NAMALWA (cell line): ENCODE data around the gene SRC.
"Not testable (repeated sequence)": the region's sequence is repeated elsewhere in the genome, so short reads cannot be mapped to it uniquely, and the experiment has no call there.

ENCODE experiments used
- DNase-seq: peaks from one replicate; pipeline ENCODE4 v3.0.0-alpha.2; 2015; ENCODE audit warnings: low spot score

Gene SRC

DNA sequence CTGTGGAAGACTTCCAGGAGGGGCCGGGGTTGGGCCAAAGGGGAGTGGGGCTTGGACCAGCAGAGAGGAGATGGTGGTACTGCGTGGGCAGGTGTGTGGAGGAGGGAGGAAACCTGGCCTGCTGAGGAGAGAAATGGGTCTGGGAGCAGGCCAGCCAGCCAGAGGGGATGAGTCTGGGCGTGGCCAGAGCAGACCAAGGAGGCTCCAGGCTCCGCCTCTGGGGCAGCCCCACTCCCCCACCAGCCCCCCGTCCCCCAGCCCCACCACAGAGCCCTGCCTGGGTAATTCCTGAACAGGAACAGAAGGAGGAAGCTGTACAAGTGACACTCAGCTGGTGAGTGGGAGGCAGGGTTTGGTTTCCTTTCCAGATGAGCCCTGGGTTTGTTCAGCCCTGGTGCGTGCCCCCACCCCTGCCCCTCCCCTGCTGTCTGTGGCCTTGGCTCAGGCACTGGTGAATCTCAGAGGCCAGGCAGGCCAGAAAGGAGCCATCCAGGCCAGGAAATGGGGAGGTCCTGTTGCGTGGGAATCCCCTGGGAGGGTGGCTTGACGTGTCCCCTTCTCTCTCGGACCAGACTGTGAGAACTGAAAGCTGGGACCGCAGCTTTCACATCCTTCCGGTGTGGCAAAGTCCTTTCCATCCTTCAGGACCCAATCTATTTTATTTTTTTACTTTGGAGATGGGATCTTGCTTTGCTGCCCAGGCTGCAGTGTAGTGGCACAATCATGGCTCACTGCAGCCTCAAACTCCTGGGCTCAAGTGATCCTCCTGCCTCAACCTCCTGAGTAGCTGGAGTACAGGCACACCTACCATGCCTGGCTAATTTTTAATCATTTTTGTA is 9.4 kb upstream of the SRC start:
- DNase-seq = peak; percentile 25

DNA sequence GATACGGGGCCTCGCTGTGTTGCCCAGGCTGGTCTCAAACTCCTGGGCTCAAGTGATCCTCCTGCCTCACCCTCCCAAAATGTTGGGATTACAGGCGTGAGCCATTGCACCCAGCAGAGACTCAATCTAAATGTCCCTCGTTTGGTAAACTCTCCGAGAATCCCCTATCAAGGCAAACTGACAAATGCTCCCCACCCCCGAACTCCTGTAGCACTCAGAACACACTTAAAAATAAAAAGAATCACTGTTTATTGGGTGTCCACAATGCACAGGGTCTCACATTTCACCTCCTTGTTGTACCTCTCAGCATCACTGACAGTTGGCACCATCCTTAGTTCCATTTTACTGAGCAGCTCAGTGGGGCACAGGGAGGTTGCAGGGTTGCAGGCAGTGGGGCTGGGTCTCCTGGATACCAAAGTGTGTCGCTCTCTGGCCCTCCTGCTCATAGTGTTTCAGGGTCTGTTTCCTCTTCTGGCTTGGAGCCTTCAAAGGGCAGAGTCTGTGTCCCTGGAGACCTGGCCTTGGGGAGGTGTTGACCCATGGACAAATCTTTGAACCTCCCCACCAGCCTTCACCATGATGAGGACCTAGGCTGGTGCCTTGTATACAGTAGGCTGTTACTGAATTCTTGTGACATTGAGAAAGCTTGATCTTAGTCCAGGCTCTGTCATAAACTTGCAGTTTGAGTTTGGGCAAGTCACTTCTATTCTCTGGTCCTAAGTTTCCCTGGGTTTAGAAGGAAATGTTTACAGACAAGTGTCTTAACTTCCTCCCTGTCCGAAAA is 8.5 kb upstream of the SRC start:
- peak; percentile 28 for DNase-seq

DNA sequence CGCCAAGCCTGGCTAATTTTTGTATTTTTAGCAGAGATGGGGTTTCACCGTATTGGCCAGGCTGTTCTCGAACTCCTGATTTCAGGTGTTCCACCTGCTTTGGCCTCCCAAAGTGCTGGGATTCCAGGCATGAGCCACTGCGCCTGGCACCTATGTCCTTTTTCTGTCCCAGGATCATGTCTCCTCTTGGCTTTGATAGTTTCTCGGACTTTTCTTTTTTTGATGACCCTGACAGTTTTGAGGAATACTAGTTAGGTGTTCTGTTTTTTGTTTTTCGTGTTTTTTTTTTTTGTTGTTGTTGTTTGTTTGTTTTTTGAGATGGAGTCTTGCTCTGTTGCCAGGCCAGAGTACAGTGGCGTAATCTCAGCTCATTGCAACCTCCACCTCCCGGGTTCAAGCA is 7.6 kb upstream of the SRC start:
- not testable (repeated sequence) for DNase-seq

DNA sequence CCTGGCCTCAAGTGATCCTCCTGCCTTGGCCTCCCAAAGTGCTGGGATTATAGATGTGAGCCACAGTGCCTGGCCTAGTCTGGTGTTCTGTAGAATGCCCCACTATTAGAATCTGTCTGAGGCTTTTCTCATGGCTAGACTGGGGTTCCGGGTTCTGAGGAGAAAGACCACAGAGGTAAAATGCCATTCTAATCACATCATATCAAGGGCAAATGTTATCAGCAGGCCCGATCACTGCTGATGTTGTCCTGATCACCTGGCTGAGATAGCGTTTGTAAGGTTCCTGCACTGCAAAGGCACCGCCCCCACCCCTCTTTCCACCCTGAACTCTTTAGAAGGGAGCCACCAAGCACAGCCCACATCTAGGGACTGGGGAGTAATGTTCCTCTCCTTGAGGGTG is 6.7 kb upstream of the SRC start:
- no peak for DNase-seq

DNA sequence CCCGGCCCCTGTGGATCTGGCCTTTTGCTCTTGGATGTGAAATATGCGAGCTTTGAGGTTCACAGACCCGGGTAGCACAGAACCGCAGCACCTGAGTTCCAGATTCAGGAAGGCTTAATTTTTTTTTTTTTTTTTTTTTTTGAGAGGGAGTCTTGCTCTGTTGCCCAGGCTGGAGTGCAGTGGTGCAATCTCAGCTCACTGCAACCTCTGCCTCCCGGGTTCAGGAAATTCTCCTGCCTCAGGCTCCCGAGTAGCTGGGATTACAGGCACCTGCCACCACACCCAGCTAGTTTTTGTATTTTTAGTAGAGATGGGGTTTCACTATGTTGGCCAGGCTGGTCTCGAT is 6.2 kb upstream of the SRC start:
- not testable (repeated sequence) for DNase-seq

DNA sequence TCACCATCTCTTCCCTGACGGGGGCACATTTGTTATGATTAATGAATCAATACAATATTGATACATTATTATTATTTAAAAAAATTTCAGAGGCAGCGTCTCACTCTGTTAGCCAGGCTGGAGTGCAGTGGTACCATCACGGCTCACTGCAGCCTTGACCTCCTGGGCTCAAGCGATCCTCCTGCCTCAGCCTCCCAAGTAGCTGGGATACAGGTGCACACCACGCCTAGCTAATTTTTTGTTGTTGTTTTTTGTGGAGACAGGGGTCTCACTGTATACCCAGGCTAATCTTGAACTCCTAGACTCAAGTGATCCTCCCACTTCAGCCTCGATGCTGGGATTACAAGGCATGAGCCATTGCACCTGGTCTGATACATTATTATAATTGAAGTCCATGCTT is 4.9 kb upstream of the SRC start:
- DNase-seq = no peak

DNA sequence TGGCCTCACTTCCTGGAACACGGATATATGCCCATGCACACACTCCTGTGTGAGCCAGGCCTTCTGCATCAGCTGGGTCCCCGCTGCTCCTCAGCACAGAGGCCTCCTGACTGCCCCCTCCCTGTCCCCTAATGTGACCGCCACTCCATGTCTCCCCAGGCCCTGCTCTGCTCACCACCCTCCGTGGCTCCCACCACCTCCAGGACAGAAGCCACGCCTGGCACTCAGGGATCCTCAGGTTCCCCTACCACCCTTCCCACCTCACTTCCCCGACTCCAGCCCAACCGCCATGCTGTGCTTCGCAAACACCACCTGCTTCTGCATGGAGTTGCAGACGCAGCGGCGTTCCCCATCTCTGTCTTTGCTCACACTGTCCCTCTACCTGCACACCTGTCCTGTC is 4.3 kb upstream of the SRC start:
- no peak for DNase-seq

DNA sequence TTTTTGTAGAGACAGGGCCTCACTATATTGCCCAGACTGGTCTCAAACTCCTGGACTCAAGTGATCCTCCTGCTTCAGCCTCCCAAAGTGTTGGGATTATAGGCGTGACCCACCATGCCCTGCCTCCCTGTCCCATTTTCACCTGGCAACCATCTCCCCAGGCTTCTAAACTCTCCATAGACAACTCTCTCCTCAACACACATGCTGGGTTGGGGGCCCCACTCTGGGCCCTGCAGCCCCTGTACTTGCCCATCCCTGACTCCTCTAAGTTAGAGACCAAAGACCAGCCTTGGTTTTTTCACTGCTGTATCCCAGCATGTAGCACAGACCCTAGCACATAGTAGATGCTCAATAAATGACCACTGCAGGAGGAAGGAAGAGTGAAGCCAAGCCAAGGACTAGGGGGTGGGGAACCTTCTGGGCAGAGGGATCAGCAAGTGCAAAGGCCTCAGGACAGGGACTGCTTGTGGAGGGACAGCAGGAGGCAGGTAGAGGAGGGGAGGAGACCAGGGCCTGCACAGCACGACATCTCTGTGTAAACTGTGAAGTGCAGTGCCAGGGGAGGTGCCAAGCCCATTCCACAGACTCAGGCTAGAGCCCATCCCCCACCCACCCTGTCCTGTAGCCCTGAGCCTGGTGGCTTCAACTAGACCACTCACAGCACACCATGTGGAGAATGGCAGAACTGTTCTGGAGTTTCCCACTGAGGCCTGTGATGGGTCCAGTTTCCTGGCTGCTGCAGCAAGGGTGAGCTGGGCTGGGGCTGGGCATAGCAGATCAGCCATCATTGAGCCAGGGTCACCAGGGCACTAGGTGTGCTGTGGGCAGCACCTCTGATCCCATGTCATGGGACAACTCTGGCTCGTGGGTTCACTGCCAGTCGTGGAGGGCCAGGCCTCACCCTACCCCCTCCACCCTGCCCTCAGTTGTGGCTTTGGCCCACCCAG is 3.4 kb upstream of the SRC start:
- peak; percentile 21 for DNase-seq

DNA sequence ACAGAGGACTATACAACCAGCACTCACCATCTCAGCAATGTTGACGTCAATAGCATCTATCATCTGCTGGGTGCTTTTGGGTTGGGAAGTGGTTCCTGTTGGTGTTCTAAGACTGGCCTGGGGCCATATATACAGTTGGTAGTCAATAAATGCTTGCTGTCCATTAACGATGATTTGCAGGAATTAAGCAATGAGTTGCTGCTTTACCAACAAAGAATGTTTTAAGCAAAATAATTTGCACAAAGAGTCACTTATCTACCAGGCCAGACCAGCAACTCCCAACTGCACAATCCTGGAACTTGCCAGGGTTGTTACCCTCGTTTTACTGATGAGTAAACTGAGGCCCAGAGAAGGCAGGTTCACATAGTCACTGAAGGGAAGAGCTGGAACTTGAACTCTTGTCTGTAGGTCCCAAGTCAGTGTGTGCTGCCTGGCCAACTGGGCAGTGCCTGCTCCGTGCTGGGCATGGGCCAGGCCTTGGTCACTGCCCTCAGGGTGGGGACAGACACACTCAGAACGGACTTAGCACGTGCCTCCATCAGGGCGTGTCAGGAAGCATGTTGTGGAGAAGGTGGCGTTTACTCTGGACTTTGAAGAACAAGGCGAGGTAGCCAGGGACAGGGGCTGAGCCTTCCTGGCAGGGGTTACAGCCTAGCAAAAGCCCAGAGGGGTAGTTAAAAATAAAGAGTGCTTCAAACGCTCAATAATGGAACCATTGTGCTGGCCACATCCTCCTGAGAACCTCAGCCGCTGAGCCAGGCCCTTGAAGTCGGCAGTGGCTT is 2.5 kb upstream of the SRC start:
- DNase-seq = no peak

DNA sequence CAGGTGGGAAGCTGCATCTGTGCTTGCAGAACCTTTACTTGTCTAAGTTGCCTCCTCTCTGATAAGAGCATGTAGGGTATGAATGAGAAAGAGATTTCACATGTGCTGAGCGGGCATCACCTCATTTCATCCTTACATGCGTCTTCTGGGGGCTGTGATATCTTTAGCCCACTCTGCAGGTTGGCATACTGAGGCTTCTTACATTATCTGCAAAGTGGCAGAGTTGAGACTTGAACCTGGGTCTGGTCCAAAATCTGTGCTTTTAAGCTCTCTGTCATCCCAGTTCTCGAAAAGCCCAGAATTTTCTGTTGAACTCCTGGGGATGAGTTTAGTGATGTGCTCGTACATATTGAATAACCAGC is 2.0 kb upstream of the SRC start:
- no peak for DNase-seq

DNA sequence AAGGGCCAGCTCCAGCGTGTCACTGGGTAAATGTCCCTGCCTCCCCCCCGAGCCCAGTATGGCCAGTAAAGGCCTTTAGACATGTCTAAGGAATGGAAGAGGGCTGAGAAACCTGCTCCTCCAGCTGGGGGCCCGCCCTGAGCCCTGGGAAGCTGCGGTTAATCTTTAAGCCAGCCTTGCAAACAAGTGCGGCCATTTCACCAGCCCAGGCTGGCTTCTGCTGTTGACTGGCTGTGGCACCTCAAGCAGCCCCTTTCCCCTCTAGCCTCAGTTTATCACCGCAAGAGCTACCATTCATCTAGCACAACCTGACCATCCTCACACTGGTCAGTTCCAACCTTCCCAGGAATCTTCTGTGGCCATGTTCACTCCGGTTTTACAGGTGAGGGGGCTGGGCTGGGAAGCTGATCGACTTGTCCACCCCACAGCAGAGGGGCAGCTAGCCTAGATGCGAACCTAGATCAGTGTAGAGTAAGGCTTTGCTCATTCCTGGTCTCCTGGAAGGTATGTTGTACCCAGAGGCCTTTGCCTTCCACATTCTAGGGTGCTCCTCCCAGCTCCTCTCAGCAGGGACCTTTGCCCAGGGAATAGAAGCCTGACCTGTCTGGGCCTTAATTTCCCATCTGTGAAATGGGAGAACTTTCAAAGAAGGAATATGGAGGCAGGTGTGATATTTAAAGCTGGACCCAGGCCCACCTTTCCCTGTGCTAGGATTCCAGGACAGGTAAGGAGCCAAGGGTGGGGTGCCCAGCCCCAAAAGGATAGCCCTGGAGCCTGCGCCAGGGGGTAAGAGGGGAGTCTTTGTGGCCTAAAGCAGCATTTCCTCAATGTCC is 1.2 kb upstream of the SRC start:
- DNase-seq = no peak

DNA sequence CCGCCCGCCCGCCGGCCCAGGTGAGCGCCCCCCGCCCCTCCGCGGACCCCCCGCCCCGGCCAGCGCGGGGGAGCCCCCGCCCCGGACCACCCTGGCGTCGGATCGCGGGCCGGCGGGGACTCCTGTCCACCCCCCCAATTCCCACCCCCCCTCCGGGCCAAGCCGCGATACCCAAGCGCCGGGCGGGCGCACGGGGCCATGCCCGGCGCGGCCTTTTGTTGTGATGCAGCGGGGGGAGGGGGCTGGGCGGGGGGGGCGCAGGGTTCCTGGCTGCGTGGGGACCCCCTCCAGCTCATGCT is 245 bp downstream of the SRC start:
- no peak for DNase-seq

DNA sequence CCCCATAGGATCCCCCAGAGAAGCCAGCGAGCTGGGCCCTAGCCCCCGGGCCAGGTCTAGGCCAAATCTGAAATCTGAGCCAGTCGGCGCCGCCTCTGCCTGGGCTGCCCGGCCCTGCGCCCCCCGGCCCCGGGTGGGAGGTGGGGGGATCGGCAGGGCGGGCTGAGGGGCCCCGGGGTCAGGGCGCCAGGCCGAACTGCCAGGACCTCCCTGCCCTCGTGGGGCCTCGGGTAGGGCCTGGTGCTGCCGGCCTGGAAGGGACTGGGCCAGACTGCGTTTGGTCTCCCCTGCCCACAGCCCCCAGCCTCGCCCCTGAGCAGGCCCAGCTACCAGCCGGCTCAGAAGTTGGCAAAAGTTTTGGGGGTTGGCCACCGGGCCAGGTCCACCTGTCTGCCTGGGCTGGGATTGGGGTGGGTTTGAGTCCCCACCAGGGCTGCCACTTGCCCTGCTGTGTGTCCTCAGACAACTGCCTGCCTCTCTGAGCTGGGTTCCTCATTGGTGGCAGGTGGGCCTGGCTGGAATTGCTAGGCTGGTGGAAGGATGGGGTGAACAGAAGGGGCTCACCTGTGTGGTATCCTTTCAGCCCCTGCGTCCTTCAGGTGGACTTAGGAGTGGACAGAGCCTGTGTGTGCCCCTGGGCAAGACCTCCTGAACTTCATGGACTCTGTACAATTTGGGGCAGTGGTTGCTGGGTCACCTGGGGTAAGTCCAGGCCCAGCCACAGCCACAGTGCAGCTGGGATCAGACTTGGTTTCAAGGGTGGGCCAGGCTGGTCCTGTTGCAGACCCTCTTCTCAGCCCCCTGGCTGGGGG is 801 bp downstream of the SRC start:
- no peak for DNase-seq

DNA sequence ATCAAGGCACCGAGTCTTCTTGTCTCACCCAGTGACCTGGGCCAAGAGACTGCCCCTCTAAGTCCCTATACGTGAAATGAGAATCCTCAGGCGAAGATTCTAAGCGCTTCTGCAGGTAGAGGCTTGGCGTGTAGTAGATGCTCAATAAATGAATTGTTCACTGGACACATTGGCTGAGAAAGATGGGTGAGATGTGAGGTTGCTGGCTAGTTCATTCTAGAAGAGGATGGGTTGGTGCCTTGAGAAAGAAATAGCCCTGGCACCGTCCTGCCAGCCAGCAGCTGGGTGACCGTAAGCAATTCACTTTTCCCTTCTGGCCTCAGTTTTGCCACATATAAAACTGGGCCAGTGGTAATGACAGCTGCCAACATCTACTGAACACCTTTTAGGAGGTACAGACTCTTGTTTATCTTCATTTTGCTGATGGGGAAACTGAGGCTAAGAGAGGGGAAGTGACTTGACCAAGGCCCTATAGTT is 1.4 kb downstream of the SRC start:
- DNase-seq = no peak

DNA sequence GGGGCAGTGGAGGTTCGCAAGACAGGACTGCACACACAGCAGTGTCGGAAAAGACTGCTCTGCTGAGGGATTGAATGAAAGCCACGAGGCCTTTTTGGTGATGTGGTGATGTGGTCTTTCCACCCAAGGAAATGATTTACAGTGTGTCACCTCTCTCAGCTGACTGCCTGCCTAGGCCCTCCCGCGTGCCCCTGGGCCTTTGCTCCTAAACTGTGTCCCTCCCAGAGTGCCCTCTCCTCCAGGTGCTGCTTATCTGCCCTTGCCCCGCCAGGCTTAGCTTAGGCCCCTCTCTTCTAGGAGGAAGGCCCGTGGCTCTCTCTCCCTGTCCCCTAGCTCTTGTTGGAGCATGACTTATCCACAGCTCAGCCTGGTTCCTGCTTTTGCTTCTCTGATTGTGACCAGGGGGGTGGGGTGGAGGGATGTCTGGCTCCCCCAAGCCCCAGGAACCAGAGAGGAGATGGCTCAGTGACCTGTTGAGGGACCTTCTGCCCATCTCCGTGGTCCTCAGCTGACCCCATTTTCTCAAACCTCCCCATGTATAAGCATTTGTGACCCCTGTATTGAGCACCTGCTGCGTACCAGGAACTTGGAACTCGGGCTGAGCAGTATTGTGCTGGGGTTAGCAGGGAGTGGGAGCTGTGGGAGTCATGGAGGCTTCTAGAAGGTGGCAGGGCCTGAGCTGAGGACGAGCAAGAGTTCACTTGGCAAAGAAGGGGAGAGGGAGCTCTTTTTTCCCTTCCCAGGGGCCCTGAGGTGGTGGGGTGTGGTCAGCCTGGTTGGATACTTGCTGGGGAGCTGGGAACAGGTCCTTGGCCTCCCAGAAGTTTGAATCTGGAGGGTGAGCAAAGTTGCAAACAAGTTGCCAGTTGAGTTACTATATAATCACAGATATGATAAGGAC is 2.2 kb downstream of the SRC start:
- DNase-seq = no peak

DNA sequence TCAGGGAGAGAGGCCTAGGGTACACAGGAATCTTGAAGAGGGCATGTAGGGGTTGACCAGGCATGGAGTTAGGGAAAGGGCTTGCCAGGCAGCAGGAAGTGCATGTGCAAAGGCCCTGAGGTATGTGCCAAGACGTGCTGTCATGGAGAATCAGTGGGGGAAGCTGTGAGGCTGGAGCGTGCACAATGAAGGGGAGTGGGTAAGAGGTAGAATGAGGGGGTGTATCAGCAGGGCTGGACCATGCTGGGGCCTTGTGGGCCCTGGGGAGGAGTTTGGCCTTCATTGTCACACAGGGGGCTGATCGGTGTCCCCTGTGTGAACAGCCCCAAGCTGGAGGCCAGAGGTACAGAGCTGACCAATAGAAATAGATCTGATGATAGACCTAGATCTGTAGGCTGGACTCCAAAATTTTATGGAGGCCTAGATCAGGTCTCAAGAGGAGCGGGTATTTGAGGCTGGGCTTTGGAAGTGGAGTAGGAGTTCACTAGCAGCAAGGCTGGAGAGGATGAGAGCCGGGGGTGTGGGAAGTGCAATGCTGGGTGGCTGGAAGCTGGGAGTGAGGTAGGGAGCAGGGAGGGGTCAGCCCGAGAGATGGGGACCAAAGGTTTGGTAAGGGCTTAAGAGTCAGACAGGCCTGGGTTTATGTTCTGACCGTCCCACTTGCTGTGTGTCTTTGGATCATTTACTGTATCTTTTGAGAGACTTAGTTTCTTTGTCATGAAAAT is 3.0 kb downstream of the SRC start:
- DNase-seq = no peak

DNA sequence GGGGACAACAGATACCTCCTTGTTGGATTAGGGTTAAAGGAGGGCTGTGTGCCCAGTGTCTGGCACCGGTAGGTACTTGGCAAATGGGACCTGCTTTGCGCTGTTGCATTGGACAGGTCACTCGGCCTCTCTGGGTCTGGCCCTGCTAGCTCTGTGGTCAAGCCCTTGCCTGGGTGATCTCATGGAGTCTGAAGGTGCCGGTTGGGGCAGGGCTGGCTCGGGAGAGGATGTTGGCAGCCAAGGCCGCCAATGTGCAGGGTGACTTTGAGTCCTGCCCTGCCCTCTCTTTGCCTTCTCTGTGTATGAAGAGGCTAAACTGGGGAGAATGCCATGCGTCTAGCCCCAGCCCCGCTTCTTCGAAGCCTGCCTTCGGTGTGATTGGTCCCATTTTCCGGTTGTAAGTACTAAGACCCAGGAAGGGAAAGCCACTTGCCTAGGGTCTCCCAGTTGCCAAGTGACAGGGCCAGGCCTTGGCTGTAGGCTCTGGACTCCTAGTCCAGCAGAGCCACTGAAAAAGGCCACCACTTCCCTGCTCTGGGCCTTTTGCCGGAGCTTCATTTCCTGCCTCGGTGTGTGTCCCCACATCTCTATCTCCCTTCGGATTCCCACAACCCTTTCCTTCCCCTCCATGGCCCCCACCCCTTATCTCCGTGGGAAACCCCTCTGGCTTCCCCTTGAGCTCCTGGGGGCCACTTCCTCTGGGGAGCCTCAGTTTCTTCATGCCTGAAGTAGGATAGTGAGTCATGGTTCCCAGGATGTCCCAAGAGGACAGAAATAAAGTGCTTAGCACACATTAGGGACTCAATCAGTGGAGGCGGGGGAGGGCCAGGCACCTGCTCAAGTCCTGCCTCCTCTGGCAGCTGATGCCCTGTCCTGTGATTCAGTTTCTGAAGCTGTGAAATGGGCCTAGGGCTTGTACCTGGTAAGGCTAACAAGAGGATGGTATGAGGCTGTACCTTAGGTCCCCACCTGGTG is 3.9 kb downstream of the SRC start:
- no peak for DNase-seq
